Germinal center (tissue), 1 donor: ENCODE results near the gene CDC5L.

Source experiments
- DNase-seq: peaks from one replicate; pipeline ENCODE4 v3.0.0; 2012; ENCODE audit warnings: mixed read lengths, low spot score

Gene CDC5L

GRCh38 chr6:44475779-44476434 lies 88.4 kb downstream of the CDC5L start:
- peak; percentile 80 for DNase-seq

GRCh38 chr6:44476849-44477248 lies 89.3 kb downstream of the CDC5L start:
- DNase-seq: no peak

DNA sequence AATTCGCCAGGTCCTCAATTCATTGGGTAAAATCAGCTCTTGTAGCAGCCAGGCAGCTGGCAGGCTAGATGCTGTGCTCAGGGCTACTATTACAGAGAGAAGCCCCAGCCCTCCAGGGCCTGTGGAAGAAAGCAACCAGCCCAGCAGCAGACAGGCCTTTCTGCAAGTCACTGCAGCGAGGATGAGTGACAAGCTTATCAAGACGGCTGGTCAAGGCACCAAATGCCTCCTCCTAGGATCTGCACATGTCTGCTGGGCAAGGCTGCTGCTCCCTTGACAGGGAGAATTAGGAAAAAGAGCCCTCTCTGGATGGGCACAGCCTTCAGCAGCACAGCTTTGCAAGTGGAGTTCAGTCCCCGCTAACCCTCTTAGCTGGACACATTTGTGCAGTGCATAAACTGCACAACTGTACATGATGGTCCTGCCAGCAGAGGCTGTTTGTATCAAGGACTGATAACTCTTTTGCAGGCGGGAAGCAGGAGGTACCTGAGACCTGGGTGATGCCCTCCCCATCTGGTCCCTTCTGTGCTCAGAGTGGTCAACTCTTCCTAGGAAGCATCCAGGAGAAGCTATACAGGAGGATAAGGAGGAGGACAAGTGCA lies 89.9 kb downstream of the CDC5L start:
- DNase-seq: no peak

GRCh38 chr6:44478158-44478557 lies 90.7 kb downstream of the CDC5L start:
- no peak for DNase-seq

DNA sequence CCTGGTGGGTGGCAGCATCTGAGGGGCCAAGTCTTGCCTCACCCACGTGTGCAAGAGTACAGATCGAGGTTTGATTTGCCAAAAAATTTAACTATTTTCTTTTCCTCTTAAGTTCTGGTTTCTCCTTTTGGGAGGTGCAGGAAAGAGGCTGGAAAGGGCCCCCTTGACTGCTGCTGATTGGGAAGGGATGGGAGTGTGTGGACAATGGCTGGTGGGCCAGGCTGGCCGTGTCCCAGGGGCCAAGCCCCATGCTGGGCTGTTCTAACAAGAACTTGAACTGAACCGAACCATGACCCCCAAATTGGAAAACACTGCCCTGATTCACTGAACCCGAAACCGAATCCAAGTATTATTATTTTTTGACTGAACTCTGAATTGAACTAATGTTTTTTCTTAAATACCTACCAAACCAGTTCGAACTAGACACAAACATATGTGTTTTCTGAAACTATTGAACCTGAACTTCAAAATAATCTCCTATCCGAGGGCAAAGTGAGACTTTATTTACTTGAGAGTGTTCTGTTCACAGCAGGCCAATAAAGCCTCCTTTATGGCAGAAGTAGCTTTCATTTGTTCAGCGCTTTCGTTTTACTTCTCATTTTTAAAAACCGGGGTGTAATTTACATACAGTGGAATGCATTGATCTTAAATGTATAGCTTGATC lies 91.2 kb downstream of the CDC5L start:
- no peak for DNase-seq

DNA sequence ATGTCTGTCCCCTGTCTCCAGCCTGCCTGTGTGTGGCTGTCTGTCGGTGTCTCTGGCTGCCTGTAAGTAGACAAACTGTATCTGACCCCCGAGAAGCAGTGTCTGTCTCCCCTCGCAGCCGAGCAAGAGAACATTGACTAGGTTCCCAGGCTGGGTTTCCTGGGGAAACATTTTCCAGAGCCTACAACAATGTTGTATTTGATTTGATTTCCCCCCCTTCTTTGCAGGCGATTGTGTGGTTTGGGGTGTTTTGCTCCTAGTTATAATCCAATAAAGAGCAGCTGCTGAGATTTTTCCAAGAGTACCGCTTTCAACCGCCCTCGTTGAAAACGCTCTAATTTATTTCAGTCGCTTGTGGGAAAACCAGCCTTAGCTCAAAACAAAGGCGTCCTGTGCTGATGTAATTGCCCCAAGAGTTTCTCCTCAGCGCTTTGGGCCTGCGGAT lies 92.6 kb downstream of the CDC5L start:
- DNase-seq: no peak

GRCh38 chr6:44481056-44481455 lies 93.5 kb downstream of the CDC5L start:
- no peak for DNase-seq

DNA sequence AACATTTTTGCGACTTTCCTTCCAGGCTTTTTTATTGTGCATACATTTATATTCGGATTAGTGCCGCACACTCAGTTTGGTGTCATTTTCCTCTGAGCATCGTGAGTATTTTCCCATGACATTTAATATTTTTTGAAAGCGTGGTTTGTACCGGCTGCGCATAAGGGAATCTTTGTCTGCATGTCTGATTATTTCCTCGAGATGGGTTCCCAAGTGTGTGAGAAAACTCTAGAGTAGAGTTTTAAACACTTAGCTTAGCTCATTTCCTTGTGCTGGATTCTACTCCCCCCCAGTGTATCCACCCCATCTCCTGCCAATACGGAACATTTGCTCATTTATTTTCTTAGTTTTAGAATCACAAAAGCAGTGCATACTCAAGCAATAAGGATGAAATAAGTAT lies 94.3 kb downstream of the CDC5L start:
- DNase-seq: no peak

DNA sequence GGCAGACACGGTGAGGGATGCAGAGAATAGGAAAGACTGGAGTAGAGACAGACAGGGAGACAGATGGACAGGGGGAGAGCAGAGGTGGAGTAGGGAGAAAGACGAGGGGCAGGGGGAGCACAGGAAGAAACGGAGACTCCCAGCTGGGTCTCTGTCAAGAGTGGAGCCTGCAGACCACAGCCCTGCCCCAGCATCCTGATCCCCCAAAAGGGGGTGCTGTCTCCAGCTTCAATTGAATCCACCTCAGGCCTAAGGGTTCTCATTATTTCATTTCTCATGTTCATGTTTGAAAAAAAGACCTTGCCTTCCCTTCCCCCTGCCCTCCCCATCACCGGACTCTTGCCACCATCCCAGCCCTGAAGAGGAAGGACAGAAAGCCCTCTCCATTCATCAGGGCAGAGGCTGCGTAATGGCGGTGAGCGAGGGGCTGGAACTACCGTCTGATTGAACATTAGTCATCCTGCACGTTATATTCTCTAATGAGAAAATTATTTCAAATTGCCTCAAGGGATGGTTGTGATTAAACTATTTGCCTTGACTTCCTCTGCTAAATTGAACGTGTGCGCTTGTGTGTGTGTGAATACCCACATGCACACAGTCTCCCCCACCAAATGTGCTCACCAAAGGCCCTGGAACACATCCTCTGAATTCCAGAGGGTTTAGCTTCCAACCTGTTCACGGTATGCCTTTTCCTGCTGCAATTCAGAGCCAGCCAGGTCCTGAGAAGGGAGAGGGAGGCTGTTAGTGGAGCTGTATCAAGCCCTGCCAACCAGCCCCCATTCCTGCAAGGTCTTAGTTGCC lies 98.3 kb downstream of the CDC5L start:
- no peak for DNase-seq

GRCh38 chr6:44487002-44487401 lies 99.5 kb downstream of the CDC5L start:
- no peak for DNase-seq

DNA sequence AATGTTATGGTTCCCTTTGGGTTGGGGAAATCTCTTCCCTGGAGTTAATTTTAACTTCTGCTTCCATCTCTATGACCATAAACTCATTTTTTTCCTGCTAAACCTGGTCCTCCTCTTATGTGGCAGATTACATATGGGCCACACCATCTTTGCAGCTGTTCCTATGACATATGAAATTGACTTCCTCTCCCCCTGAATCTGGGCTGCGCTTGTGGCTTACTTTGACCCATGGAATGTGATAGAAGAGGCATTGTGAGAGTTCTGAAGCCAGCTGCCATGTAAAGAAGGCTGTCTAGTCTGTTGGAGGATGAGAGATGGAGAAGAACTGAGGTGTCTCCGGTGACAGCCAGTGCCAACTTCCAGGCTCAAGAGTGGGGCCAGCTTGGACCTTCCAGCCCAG lies 100.1 kb downstream of the CDC5L start:
- no peak for DNase-seq

DNA sequence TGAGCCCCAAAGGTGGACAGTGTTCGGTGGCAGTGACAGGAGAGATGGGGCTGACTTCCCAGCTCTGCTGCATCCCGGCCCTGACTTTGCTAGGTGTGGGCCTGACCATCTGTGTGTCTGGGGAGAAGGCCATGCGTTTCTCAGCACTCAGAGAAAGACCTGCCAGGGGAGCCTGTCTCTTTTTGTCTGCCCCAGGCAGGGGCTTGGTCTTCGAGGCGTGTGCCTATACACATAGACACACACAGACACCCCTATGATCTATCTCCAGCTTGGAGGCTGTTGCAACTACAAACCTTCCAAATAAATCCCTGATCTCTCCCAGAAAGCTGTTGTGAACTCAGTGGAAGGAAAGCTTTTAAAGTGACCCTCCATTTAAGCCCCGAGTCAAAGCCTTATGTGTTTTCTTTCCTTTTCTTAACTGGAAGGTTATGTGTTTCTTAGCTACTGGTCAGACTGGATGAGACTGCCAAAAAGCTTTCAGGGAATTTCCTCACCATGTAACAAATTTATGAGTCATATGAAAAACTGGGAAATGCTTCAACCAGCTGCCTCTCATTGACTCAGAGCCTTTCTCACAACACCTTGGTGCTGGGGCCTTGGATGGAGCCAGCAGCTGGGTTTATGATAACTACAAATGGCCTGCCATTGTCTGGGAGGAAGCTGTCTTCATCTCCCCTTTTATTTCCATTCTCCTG lies 102.6 kb downstream of the CDC5L start:
- no peak for DNase-seq

DNA sequence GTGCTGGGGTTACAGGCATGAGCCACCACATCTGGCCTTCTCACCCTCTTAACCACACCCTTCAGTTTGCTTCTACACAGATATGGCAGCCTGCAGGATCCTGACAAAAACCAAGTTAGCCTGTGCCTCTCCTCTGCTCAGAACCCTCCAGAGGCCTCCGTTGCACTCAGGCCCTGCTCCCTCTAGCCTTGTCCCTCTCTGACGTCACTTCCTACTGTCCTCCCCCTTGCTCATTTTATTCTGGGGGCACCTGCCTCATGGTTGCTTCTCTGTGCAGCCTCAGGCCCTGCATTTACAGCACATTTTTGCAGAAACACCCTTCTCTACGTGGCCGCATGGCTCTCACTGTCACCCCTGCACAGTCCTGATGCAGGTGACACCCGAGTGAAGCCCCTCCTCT lies 105.6 kb downstream of the CDC5L start:
- no peak for DNase-seq

DNA sequence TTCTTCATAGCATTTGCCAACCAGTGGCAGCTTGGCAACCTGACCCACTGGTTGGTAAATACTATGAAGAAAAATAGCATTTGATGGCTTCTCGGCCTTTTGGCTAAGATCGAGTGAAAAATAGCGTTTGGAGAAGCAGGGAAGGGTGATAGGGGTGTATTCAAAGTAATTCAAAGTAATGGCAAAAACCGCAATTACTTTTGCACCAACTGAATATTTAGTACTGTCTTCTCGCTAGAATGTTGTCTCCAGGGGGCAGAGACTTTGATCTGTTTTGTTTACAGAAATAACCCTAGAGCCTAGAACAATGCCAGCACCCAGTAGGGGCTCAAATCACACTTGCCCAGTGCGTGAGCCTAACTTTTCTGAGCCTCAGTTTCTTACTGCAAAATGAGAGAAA lies 106.1 kb downstream of the CDC5L start:
- DNase-seq: no peak

GRCh38 chr6:44494011-44494501 lies 106.5 kb downstream of the CDC5L start:
- no peak for DNase-seq

DNA sequence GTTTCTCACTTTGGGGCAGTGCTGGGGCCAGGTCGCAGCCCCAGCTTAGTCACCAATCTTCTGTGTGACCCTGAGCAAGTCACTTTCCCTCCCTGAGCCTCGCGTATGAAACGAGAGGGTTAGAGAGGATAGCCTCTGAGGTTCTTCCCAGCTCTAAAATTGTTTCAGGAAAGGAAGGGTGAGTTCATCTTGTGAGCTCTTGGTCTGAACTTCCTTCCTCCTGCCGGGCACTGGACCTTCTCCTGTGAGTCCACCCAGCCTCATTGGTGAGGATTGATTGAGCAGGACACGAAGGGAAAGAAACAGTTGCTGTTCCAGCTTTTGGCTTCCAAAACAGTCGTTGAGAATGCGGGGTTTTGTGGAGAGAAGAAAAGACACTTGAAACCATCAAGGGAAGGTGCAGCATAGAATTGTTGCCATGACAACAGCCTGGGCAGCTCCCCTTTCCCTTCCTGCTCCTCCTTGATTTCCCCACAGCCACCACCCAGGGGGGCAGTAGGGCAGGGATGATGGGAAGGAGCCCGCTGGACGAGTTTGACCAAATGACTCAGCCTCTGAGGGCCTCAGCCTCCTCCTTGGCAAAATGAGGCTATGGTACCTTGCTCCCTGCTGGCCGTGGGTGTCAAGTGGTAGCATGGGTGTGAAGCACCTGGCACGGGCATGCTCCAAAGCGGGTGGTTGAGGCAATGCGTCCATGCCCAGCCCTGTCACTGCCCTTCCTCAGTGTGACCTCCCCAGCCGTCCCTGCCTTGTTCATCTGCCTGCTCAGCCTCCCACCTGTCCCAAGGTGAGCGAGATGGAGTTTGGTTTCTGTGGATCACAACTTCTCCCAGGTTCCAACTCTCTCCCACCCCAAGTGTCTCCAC lies 107.8 kb downstream of the CDC5L start:
- no peak for DNase-seq

DNA sequence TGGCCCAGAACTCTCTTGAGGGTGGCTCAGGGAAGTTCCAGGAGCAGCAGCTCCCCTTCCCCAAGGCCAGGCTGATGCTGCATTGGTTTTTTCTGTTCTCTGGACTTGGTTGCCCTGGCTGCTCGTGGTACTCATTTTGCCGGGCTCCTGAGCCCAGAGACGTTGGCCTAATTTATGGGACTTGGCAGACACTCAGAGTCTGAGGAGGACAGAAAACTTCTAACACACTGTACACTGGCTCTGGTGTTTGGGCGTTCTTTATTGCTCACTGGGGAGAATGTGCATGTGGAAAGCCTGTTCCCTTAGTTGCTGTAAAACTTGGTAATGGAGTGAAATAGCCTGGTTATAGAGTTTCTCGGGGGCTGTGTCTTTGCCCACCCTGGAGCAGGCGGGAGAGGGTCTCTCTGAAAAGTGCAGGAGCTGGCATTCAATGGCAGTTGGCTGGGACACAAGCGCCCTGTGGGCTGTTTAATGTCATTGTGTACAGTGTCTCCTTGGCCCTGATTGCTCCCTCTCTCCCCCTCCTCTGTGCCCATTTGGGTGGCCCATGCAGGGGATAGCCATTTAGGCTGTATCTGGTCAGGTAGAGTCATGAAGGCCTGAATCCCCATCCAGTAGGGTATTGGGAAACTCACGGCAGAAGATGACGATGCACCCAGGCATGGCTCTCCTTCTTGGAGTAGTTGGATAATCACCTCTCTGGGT lies 109.3 kb downstream of the CDC5L start:
- DNase-seq: no peak

DNA sequence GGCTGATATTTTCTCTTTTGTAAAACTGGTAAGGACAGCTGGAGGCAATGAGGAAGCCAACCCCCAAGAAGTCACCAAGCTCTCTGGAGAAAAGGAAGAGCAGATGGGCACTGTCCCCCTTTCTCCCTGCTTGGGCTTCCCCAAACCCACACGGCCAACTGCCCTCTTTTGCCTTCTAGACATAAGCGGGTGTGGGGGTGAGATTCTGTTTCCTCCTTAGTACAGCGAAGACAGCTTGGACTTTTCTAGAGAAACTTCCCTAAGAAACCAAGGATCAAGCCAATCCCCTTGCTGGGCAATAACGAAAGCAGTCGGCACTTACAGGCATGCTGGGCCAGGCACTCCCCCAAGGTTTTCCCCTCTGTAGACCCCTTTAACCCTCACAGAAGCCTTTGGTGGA lies 110.3 kb downstream of the CDC5L start:
- no peak for DNase-seq

DNA sequence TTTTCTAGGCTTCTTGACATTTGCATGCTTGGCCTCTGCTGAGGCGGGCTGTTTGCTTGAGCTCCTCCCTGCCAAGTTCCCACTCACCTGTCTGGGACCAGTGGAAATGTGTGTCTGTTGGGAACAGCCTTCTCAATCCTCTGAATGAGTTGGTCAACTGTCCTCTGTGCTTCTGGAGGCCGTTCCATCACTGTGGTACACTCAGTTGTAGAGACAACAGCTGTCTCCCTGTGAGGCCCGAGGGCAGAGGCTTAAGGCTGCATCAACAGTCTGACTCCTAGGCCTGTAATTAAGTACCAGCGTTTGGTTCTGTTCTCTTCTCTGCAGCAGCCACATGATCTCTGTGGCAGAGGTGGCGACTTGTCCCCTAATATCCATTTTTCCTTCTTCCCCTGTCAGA lies 110.9 kb downstream of the CDC5L start:
- no peak for DNase-seq

DNA sequence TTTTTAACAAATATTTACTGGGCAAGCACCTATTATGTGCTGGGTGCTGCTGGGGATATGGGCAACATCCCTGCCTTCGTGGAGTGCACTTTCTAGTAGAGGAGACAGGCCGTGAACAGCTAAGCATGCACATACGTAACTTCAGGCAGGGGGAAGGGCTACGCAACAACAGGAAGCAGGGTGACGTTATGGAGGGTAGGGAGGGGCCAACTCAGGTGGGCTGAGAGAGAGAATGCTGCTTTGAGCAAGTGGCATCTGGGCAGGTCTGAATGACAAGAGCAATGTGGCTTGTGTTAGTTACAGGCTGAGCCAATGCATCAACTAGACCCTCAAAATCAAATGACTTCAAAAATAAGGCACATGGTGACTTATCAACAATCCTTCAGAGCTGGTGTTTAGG lies 112.1 kb downstream of the CDC5L start:
- no peak for DNase-seq
